GM21367 (cell line): ENCODE data around the gene RALGAPB.
"Not testable (repeated sequence)": the region's sequence is repeated elsewhere in the genome, so short reads cannot be mapped to it uniquely, and the experiment has no call there.

Experiments used
- ATAC-seq: cut with Tn5 transposase; IDR thresholded peaks from one replicate; pipeline ENCODE4 v1.9.1; 2021; ENCODE audit not compliant: unreplicated experiment

Gene RALGAPB

DNA sequence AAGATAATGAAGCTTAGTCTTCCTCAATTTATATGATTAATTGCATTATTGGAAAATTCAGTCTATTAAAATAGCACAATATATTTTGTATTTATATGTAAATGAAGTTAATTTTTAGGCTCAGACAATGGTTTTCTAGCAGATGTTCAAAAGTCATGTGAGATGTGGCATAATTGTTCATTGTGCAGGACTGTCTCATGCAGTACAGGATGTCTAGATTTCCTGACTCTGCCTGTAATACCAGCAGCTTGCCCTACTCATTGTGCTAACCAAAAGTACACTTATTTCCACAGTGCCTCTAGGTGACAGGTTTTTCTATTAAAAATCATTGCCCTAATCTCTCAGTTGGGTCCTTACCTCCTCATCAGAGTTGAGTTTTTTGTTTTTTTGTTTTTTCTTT is 12.4 kb downstream of the RALGAPB start:
- no peak for ATAC-seq

DNA sequence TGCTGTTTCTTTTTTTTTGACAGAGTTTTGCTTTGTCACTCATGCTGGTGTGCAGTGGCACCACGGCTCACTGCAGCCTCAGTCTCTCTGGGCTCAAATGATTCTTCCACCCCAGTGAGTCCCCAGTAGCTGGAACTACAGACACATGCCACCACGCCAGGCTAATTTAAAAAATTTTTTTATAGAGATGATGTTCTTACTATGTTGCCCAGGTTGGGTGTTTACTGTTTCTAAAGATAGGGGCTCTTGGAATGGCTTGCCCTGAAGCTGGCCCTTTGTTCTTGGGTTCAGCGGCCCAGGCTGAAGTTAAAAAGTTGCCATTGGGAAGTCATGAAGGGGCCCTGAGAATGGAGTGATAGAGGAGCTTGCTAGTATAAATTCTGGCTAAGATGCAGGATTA is 16.5 kb downstream of the RALGAPB start:
- no peak for ATAC-seq

- ATAC-seq, result no peak
Measured at GRCh38 chr20:38497246-38497935, 24.7 kb downstream of the RALGAPB start.

DNA sequence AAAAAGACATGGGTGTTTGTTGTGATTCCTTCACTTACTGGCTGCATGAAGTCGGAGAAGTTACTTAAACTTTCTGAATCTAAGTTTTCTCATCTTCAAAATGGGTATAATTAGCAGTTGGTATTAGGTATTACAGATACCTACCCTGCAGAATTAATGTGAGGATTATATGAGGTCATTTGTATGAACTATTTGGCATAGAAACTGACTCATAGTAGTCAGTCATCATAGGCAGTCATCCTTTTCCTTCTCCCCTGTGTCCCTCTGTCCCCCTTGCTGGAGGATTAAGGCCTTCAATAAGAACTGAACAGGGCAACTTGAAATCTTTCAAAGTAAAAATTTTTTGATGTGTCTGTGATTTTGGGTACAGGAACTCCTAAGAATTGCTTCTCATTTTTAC is 26.3 kb downstream of the RALGAPB start:
- no peak for ATAC-seq

- no peak for ATAC-seq
Measured at GRCh38 chr20:38499366-38499765, 26.7 kb downstream of the RALGAPB start.

DNA sequence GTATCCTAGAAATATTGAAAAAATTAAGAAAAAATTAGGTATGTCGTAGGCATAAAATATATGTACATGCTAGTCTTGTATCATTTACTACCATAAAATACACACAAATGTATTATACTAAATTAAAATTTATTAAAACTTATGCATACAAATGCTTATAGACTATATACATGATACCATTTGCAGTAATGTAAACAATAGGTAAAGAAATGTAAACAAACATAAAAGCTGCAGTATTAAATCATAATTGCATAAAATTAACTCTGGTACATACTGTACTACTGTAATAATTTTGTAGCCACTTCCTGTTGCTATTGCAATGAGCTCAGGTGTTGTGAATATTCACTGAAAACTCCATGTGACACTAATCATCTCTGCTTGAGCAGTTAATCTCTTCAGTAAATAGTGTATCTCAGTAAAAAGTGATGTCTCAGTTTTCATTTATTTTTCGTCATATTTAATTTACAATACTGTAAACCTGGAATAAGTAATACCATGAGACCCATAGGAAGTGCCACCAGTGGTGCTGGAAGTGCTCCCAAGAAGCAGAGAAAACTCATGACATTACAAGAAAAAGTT is 29.3 kb downstream of the RALGAPB start:
- ATAC-seq, result no peak

- ATAC-seq, result no peak
Measured at GRCh38 chr20:38504368-38505090, 31.9 kb downstream of the RALGAPB start.

- no peak for ATAC-seq
Measured at GRCh38 chr20:38505091-38505455, 32.4 kb downstream of the RALGAPB start.

GRCh38 chr20:38511726-38512125 is 39.1 kb downstream of the RALGAPB start:
- ATAC-seq, result not testable (repeated sequence)

DNA sequence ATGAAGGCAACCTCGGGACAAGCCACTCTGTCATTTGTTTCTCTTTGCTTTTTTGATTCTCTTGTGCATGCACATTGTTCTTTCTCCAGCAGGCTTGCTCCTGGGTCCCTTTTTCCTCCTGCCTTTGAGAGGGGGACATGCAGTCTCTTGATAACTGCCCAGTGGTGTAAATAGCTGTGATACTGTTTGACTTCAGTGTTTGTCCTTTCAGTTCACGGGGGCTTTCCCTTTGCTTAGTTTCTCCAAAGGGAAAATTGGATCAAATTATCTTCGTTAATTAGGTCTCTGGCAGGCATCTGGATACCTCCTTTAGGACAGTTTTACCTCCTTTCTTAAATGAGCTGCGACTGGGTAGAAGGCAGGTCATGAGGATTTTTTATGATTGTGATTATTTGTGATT is 41.5 kb downstream of the RALGAPB start:
- ATAC-seq, result no peak

GRCh38 chr20:38514947-38515346 is 42.3 kb downstream of the RALGAPB start:
- no peak for ATAC-seq

DNA sequence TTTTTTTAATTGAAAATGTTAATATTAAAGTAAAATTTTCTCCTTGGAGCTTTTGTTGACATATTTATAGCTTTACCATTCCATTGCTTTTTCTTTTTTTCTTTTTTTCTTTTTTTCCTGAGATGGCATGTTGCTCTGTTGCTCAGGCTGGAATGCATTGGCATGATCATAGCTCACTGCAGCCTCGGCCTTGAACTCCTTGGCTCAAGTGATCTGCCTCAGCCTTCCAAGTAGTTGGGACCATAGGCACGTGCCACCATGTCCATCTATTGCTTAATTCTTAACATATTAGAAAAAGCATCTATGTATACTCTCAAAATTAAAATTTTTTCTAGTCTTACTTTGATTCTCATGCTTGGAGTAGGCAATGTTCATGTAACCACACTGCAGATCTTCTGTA is 43.0 kb downstream of the RALGAPB start:
- ATAC-seq, result no peak

DNA sequence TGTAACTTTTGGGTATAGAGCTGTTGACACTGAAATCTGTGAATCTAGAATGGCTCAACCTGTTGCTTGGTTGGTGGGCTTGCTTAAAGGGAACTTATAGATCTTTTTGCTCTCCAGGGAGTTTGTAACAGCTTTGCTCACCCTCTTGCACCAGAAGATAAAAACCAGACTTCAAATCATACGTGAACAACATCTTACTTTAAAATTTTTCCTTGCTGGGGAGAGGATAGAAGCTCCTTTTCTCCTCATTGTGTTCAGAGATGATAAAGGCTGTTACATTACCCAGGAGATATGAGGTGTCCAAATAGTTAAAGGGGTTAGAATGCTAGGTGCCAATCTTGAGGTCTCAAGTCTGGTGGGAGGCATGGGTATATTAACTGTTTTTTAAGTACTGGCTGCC is 46.8 kb downstream of the RALGAPB start:
- no peak for ATAC-seq

DNA sequence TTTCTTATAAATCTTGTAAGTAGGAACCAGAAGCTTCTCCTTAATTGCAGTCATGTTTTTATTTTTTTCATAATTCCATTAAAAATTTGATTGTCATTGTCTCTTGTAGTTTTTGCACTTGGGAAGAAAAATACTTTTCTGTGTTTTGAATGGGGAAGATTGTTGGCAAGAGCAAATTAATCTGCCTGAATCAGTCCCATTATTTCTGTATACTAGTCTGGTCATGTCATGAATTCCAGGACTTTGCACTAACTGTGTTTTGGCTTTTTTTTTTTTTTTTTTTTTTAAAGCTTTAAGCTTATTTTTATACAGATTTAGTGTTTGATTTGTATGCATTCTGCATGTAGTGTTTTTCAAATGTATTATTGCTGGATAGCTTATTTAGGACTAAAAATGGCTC is 47.6 kb downstream of the RALGAPB start:
- ATAC-seq, result no peak

DNA sequence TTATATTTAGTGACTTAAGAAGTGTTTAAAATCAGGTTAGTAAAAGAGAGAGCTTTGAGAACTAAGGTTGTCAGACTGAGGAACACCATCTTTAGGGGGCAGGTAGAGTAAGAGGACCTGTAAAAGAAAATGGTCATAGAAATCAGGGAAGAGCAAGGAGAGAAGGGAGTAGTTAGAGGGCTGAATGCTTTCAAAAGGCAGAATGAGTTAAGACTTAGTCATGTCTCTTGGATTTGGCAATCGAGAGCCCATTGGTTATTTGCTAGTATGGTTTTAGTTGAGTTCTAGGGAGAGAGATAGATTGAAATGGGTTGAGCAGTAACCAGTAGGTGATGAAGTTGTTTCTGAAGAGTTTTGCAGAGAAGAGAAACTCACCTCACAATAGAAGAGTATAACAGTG is 51.1 kb downstream of the RALGAPB start:
- ATAC-seq, result no peak

DNA sequence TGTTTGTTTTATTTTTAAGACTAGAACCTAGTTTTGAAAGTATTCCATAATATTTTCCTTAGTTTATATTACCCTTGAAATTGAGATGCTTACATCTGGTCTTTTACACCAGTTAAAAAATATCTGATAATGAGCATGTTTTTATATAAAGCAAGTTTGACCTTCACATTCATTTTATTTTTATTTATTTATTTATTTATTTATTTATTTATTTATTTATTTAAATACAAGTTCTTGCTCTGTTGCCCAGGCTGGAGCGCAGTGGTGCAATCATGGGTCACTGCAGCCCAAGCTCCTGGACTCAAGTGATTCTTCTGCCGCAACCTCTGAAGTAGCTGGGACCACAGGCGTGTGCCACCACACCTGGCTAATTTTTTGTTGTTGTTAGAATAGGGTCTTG is 55.5 kb downstream of the RALGAPB start:
- ATAC-seq, result no peak

DNA sequence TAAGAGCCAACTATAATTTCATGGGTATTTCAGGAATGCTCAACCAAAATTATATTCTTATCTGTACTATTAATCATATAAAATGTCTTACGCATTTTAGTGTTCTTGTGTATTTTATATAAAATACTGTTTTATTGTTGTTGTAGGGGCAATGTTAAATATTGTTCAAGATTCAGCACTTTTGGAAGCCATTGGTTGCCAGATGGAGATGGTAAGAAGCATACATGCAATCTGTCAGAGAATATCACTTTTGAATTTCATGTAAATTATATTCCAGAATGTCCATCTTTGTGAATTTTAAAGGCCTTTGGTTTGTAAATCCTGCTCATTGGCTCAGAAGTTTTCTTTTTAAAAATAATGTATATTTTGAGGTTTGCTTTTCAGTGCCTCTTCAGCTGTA is 58.4 kb downstream of the RALGAPB start:
- no peak for ATAC-seq

DNA sequence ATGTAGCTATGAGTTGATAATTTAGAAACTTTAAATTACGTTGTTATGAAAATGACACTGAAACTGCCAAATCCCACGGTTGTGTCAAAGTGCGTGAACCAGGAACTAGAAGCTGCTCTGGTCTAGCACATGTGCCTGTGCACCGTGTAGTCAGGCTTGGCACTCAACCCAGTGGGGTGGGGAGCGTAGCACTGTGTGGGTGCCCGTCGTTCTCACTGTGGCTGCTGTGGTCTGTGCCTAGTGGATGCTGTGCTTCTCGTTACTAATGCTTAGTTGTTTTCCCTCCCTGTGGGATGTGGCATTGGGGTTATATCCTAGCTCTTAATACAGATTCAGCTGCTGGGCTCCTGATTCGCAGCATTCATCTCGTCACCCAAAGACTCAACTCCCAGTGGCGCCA is 62.1 kb downstream of the RALGAPB start:
- no peak for ATAC-seq

- no peak for ATAC-seq
Measured at GRCh38 chr20:38536310-38536709, 63.7 kb downstream of the RALGAPB start.

DNA sequence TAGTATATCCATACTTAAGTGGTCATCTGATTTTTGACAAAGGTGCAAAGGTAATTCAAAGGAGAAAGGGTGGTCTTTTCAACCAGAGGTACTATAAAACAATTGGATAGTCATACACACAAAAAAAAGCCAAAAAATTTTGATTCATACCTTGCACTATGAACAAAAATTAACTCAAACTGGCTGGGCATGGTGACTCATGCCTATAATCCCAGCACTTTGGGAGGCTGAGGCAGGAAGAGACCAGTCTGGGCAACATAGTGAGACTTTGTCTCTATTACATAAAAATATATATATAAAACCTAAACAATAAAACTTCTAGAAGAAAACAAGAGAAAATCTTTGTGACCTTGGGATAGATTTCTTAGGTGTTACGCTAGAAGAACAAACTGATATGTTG is 64.5 kb downstream of the RALGAPB start:
- ATAC-seq, result no peak

GRCh38 chr20:38538789-38539188 is 66.1 kb downstream of the RALGAPB start:
- no peak for ATAC-seq
